ENCODE measurements around the gene BUD31.

DNA sequence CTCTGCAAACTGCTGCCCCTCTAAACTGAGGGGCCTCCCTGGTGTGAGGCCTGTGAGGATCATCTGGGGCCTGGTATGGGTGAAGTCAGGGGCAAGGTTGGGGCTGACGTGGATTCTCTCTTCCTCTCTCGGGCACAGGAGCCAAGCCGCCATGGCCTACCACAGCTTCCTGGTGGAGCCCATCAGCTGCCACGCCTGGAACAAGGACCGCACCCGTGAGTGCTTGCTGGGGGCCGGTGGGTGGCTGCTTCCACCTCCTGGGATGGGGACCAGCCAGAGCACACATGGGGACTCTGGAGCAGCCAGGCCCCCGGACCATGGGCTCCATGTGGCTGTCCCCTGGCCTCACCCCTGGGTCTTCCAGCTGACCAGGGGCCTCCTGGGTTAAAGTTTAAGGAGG is 23.2 kb upstream of the BUD31 start:
- TF ChIP-seq, protein P1, sequence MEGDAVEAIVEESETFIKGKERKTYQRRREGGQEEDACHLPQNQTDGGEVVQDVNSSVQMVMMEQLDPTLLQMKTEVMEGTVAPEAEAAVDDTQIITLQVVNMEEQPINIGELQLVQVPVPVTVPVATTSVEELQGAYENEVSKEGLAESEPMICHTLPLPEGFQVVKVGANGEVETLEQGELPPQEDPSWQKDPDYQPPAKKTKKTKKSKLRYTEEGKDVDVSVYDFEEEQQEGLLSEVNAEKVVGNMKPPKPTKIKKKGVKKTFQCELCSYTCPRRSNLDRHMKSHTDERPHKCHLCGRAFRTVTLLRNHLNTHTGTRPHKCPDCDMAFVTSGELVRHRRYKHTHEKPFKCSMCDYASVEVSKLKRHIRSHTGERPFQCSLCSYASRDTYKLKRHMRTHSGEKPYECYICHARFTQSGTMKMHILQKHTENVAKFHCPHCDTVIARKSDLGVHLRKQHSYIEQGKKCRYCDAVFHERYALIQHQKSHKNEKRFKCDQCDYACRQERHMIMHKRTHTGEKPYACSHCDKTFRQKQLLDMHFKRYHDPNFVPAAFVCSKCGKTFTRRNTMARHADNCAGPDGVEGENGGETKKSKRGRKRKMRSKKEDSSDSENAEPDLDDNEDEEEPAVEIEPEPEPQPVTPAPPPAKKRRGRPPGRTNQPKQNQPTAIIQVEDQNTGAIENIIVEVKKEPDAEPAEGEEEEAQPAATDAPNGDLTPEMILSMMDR (IDR thresholded peaks at IDR 0.05; ENCODE audit: insufficient read depth, low read length, poor library complexity, severe bottlenecking): no peak
- no peak for TF ChIP-seq EZH2phosphoT487 (conservative IDR thresholded peaks at IDR 0.05; ENCODE audit: low read length)

All from SU-DHL-6 (cell line).